ENCODE measurements around the gene CDCP1. TPM values are rescaled to one million over a fixed set of nuclear protein-coding genes. Genes with fewer than 3 reads are reported as not detected.

The CDCP1 gene
- total RNA-seq, 2 donors from 2014 or later = 3.4 to 7.3 TPM

- ATAC-seq (ENCODE audit: insufficient number of reproducible peaks, low FRiP score, low read depth) = no peak
- H3K27ac ChIP-seq = peak overlapping the region in 1 of 2 donors; percentile 56
- TF ChIP-seq CTCF (IDR thresholded peaks at IDR 0.05) = no peak
These were observed 8.5 kb downstream of the CDCP1 start for GRCh38 chr3:45137656-45138181.

GRCh38 chr3:45135959-45136358 lies 10.2 kb downstream of the CDCP1 start:
- no peak for ATAC-seq (ENCODE audit: insufficient number of reproducible peaks, low FRiP score, low read depth)
- Histone ChIP-seq H3K4me3 (no peak overlapping the region), H3K4me1 (ENCODE audit: control insufficient read depth in 1 of 2, low read depth in 2 of 2) (peaks cover 9 to 10% of the 10 kb centered on the region in 2 donors), H3K27me3 (replicated peaks; ENCODE audit: insufficient read depth) (no peaks in the 10 kb centered on the region), H3K27ac (no peak overlapping the region), H3K9me3 (no peaks in the 10 kb centered on the region), H3K36me3 (no peaks in the 10 kb centered on the region)
- DNase-seq (ENCODE audit: low spot score) = no peak
- TF ChIP-seq CTCF (IDR thresholded peaks at IDR 0.05) = no peak

More at GRCh38 chr3:45137656-45138181, 8.5 kb downstream of the CDCP1 start:
- Histone ChIP-seq H3K36me3 (no peaks in the 10 kb centered on the region), H3K9me3 (no peaks in the 10 kb centered on the region), H3K27me3 (replicated peaks; ENCODE audit: insufficient read depth) (no peaks in the 10 kb centered on the region), H3K4me3 (no peak overlapping the region), H3K4me1 (ENCODE audit: control insufficient read depth in 1 of 2, low read depth in 2 of 2) (peaks cover 9 to 10% of the 10 kb centered on the region in 2 donors)
- no peak for DNase-seq (ENCODE audit: low spot score)

- H3K27me3 ChIP-seq (replicated peaks; ENCODE audit: insufficient read depth) = no peaks in the 10 kb centered on the region
- H3K27ac ChIP-seq = no peak overlapping the region
These were observed 11.2 kb downstream of the CDCP1 start for GRCh38 chr3:45134758-45135521.

GRCh38 chr3:45132568-45133211 lies 13.5 kb downstream of the CDCP1 start:
- Histone ChIP-seq H3K4me3 (no peak overlapping the region), H3K4me1 (ENCODE audit: control insufficient read depth in 1 of 2, low read depth in 2 of 2) (peaks cover 0 to 2% of the 10 kb centered on the region in 2 donors), H3K27ac (no peak overlapping the region), H3K27me3 (replicated peaks; ENCODE audit: insufficient read depth) (no peaks in the 10 kb centered on the region), H3K36me3 (no peaks in the 10 kb centered on the region), H3K9me3 (no peaks in the 10 kb centered on the region)
- DNase-seq (ENCODE audit: low spot score) = no peak
- no peak for ATAC-seq (ENCODE audit: insufficient number of reproducible peaks, low FRiP score, low read depth)
- TF ChIP-seq CTCF (IDR thresholded peaks at IDR 0.05) = no peak

More at GRCh38 chr3:45134758-45135521, 11.2 kb downstream of the CDCP1 start:
- Histone ChIP-seq H3K36me3 (no peaks in the 10 kb centered on the region), H3K9me3 (no peaks in the 10 kb centered on the region), H3K4me3 (no peak overlapping the region), H3K4me1 (ENCODE audit: control insufficient read depth in 1 of 2, low read depth in 2 of 2) (peaks cover 9 to 10% of the 10 kb centered on the region in 2 donors)
- no peak for TF ChIP-seq CTCF (IDR thresholded peaks at IDR 0.05)
- no peak for DNase-seq (ENCODE audit: low spot score)
- no peak for ATAC-seq (ENCODE audit: insufficient number of reproducible peaks, low FRiP score, low read depth)

- Histone ChIP-seq H3K27me3 (replicated peaks; ENCODE audit: insufficient read depth) (no peaks in the 10 kb centered on the region), H3K4me1 (ENCODE audit: control insufficient read depth in 1 of 2, low read depth in 2 of 2) (peaks cover 0 to 2% of the 10 kb centered on the region in 2 donors), H3K27ac (no peak overlapping the region), H3K36me3 (no peaks in the 10 kb centered on the region), H3K4me3 (no peak overlapping the region), H3K9me3 (no peaks in the 10 kb centered on the region)
- ATAC-seq (ENCODE audit: insufficient number of reproducible peaks, low FRiP score, low read depth) (no peak), DNase-seq (ENCODE audit: low spot score) (no peak)
- no peak for TF ChIP-seq CTCF (IDR thresholded peaks at IDR 0.05)
These were observed 15.0 kb downstream of the CDCP1 start for GRCh38 chr3:45131201-45131600.
